Activated naive CD4-positive, alpha-beta T cell treated with anti-CD3 and anti-CD28 coated beads for 36 hours (primary cell): ENCODE data around the gene PPFIA1. TPM values are rescaled to one million over a fixed set of nuclear protein-coding genes. Genes with fewer than 3 reads are reported as not detected.
A peak's percentile ranks its signal among the peaks of the same experiment; 100 is the strongest.

ENCODE experiments used
- CTCF ChIA-PET: fragments of 350-600 bp; sonication (Branson Sonifier 250); formaldehyde crosslinking; loops from one replicate; lab custom pipeline; 2021; ENCODE audit warnings: antibody characterized with exemption; lab: Charles Lee
- DNase-seq: peaks from one replicate; pipeline ENCODE4 v3.0.0-alpha.2; 2020
- H3K27ac Mint-ChIP-seq: one replicate; pipeline ENCODE4 v1.8.0; 2021; ENCODE audit warnings: mild to moderate bottlenecking, mixed read lengths
- H3K27me3 Mint-ChIP-seq: one replicate; pipeline ENCODE4 v1.8.0; 2021; ENCODE audit warnings: low read depth, mixed read lengths
- H3K36me3 Mint-ChIP-seq: one replicate; pipeline ENCODE4 v1.8.0; 2021; ENCODE audit warnings: low read depth, mixed read lengths
- H3K4me1 Mint-ChIP-seq: one replicate; pipeline ENCODE4 v1.8.0; 2021; ENCODE audit warnings: low read depth, mixed read lengths
- H3K4me3 Mint-ChIP-seq: one replicate; pipeline ENCODE4 v1.8.0; 2021; ENCODE audit warnings: mild to moderate bottlenecking, moderate library complexity, mixed read lengths
- H3K9me3 Mint-ChIP-seq: one replicate; pipeline ENCODE4 v1.8.0; 2021; ENCODE audit warnings: mixed read lengths
- intact Hi-C: fragments of 100-400 bp; cut with micrococcal nuclease; formaldehyde crosslinking; loops from one replicate; pipeline ENCODE4 v1.15.1; 2023
- total RNA-seq, 2 experiments: library from RNA; stranded (reverse); gene quantifications; one replicate each; pipeline ENCODE4 v1.2.3, GENCODE V29; 2021

Gene PPFIA1
- total RNA-seq, 2 experiments from 2014 or later, result 15.9 to 21.7 TPM

GRCh38 chr11:70410276-70411205, 140.1 kb downstream of the PPFIA1 start:
- no peaks in the 10 kb centered on the region for H3K27me3 Mint-ChIP-seq
- H3K36me3 Mint-ChIP-seq, result peaks cover 69% of the 10 kb centered on the region
- DNase-seq, result no peak
- H3K27ac Mint-ChIP-seq, result no peak overlapping the region
- intact Hi-C loops, result no loop called here
- no peak overlapping the region for H3K4me3 Mint-ChIP-seq
- CTCF ChIA-PET, result no interaction called here
- H3K9me3 Mint-ChIP-seq, result no peaks in the 10 kb centered on the region
- no peaks in the 10 kb centered on the region for H3K4me1 Mint-ChIP-seq

- no peak for DNase-seq
- Mint-ChIP-seq H3K9me3 (no peaks in the 10 kb centered on the region), H3K36me3 (peaks cover 73% of the 10 kb centered on the region), H3K27me3 (no peaks in the 10 kb centered on the region), H3K4me1 (peaks cover 5% of the 10 kb centered on the region), H3K27ac (no peak overlapping the region), H3K4me3 (no peak overlapping the region)
- intact Hi-C loops, result no loop called here
- CTCF ChIA-PET, result no interaction called here
Measured at GRCh38 chr11:70411713-70412452, 141.4 kb downstream of the PPFIA1 start.

GRCh38 chr11:70413151-70413550, 142.7 kb downstream of the PPFIA1 start:
- H3K4me3 Mint-ChIP-seq, result no peak overlapping the region
- H3K36me3 Mint-ChIP-seq, result peaks cover 69% of the 10 kb centered on the region
- H3K4me1 Mint-ChIP-seq, result peaks cover 5% of the 10 kb centered on the region
- intact Hi-C loops, result no loop called here
- CTCF ChIA-PET, result interaction anchor here (1.2 kb wide), 1 partner anchor 312 kb away, joined by 3 read pairs; no protein-coding TSS in a partner anchor
- H3K27ac Mint-ChIP-seq, result no peak overlapping the region
- DNase-seq, result no peak
- no peaks in the 10 kb centered on the region for H3K9me3 Mint-ChIP-seq
- no peaks in the 10 kb centered on the region for H3K27me3 Mint-ChIP-seq

GRCh38 chr11:70414341-70415100, 144.0 kb downstream of the PPFIA1 start:
- peaks cover 5% of the 10 kb centered on the region for H3K4me1 Mint-ChIP-seq
- H3K9me3 Mint-ChIP-seq, result no peaks in the 10 kb centered on the region
- H3K27me3 Mint-ChIP-seq, result no peaks in the 10 kb centered on the region
- CTCF ChIA-PET, result interaction anchor here (1.2 kb wide), 1 partner anchor 310 kb away, joined by 3 read pairs; no protein-coding TSS in a partner anchor
- no peak for DNase-seq
- intact Hi-C loops, result no loop called here
- no peak overlapping the region for H3K27ac Mint-ChIP-seq
- H3K4me3 Mint-ChIP-seq, result no peak overlapping the region
- peaks cover 67% of the 10 kb centered on the region for H3K36me3 Mint-ChIP-seq

- Mint-ChIP-seq H3K36me3 (peaks cover 65% of the 10 kb centered on the region), H3K27ac (peak overlapping the region; percentile 24), H3K27me3 (no peaks in the 10 kb centered on the region), H3K4me1 (peaks cover 5% of the 10 kb centered on the region), H3K4me3 (no peak overlapping the region), H3K9me3 (no peaks in the 10 kb centered on the region)
- DNase-seq, result peak; percentile 11
- intact Hi-C loops, result no loop called here
- CTCF ChIA-PET, result no interaction called here
Measured at GRCh38 chr11:70415191-70415590, 144.7 kb downstream of the PPFIA1 start.

GRCh38 chr11:70415642-70416395, 145.3 kb downstream of the PPFIA1 start:
- no peak overlapping the region for H3K4me3 Mint-ChIP-seq
- H3K36me3 Mint-ChIP-seq, result peaks cover 61% of the 10 kb centered on the region
- intact Hi-C loops, result no loop called here
- H3K4me1 Mint-ChIP-seq, result peaks cover 5% of the 10 kb centered on the region
- no peaks in the 10 kb centered on the region for H3K9me3 Mint-ChIP-seq
- H3K27ac Mint-ChIP-seq, result peak overlapping the region; percentile 80
- CTCF ChIA-PET, result interaction anchor here (0.5 kb wide), 1 partner anchor 112 kb away, joined by 3 read pairs; no protein-coding TSS in a partner anchor
- H3K27me3 Mint-ChIP-seq, result no peaks in the 10 kb centered on the region
- DNase-seq, result peak; percentile 26

- Mint-ChIP-seq H3K9me3 (no peaks in the 10 kb centered on the region), H3K27me3 (no peaks in the 10 kb centered on the region), H3K4me1 (peaks cover 5% of the 10 kb centered on the region), H3K36me3 (peaks cover 56% of the 10 kb centered on the region), H3K27ac (no peak overlapping the region), H3K4me3 (no peak overlapping the region)
- DNase-seq, result no peak
- intact Hi-C loops, result no loop called here
- CTCF ChIA-PET, result no interaction called here
Measured at GRCh38 chr11:70416881-70417280, 146.4 kb downstream of the PPFIA1 start.

GRCh38 chr11:70418130-70418529, 147.6 kb downstream of the PPFIA1 start:
- intact Hi-C loops, result no loop called here
- peaks cover 5% of the 10 kb centered on the region for H3K4me1 Mint-ChIP-seq
- CTCF ChIA-PET, result interaction anchor here (0.7 kb wide), 1 partner anchor 9 kb away, joined by 3 read pairs; no protein-coding TSS in a partner anchor
- H3K9me3 Mint-ChIP-seq, result no peaks in the 10 kb centered on the region
- no peak for DNase-seq
- H3K4me3 Mint-ChIP-seq, result no peak overlapping the region
- H3K27me3 Mint-ChIP-seq, result no peaks in the 10 kb centered on the region
- H3K36me3 Mint-ChIP-seq, result peaks cover 56% of the 10 kb centered on the region
- no peak overlapping the region for H3K27ac Mint-ChIP-seq

GRCh38 chr11:70419307-70420007, 149.0 kb downstream of the PPFIA1 start:
- H3K4me3 Mint-ChIP-seq, result no peak overlapping the region
- no peak for DNase-seq
- no peaks in the 10 kb centered on the region for H3K9me3 Mint-ChIP-seq
- intact Hi-C loops, result no loop called here
- no peaks in the 10 kb centered on the region for H3K27me3 Mint-ChIP-seq
- H3K36me3 Mint-ChIP-seq, result peaks cover 61% of the 10 kb centered on the region
- no peak overlapping the region for H3K27ac Mint-ChIP-seq
- CTCF ChIA-PET, result no interaction called here
- peaks cover 5% of the 10 kb centered on the region for H3K4me1 Mint-ChIP-seq

- no peak for DNase-seq
- Mint-ChIP-seq H3K9me3 (no peaks in the 10 kb centered on the region), H3K27me3 (no peaks in the 10 kb centered on the region), H3K4me3 (no peak overlapping the region), H3K4me1 (peaks cover 5% of the 10 kb centered on the region), H3K27ac (no peak overlapping the region), H3K36me3 (peaks cover 59% of the 10 kb centered on the region)
- CTCF ChIA-PET, result no interaction called here
- intact Hi-C loops, result no loop called here
Measured at GRCh38 chr11:70420008-70420464, 149.5 kb downstream of the PPFIA1 start.

- intact Hi-C loops, result no loop called here
Measured at GRCh38 chr11:70420496-70420895, 150.0 kb downstream of the PPFIA1 start.

More at GRCh38 chr11:70420496-70420895, 150.0 kb downstream of the PPFIA1 start:
- Mint-ChIP-seq H3K4me3 (no peak overlapping the region), H3K27ac (no peak overlapping the region), H3K4me1 (peaks cover 5% of the 10 kb centered on the region), H3K36me3 (peaks cover 57% of the 10 kb centered on the region), H3K9me3 (no peaks in the 10 kb centered on the region), H3K27me3 (no peaks in the 10 kb centered on the region)
- no peak for DNase-seq
- CTCF ChIA-PET, result no interaction called here
